AG09309 (cell line): ENCODE measurements around the gene NCKAP1.

ENCODE experiments used
- DNase-seq: peaks from one replicate; pipeline ENCODE4 v3.0.0-alpha.2; 2010; ENCODE audit warnings: low read depth
- H3K4me3 ChIP-seq: 2 replicates; pipeline ENCODE4 v1.5.1; 2011; ENCODE audit warnings: mild to moderate bottlenecking, low read depth, low read length, moderate library complexity; ENCODE audit not compliant: control insufficient read depth
- CTCF ChIP-seq: IDR thresholded peaks from 2 replicates; pipeline ENCODE4 v1.5.1; 2011; ENCODE audit warnings: mild to moderate bottlenecking, low read depth, low read length, inconsistent platforms; ENCODE audit not compliant: insufficient read depth, control insufficient read depth; ENCODE audit errors: missing control alignments

NCKAP1 gene

GRCh38 chr2:182941919-182942318, 96.3 kb downstream of the NCKAP1 start:
- TF ChIP-seq CTCF, result no peak
- H3K4me3 ChIP-seq, result no peak overlapping the region
- DNase-seq, result no peak

- no peak overlapping the region for H3K4me3 ChIP-seq
- no peak for DNase-seq
- TF ChIP-seq CTCF, result no peak
Observed at GRCh38 chr2:182941121-182941722, 97.0 kb downstream of the NCKAP1 start.

GRCh38 chr2:182937870-182938269, 100.4 kb downstream of the NCKAP1 start:
- H3K4me3 ChIP-seq, result no peak overlapping the region
- no peak for DNase-seq
- TF ChIP-seq CTCF, result no peak

- DNase-seq, result no peak
- no peak for TF ChIP-seq CTCF
Observed at GRCh38 chr2:182933629-182934028, 104.6 kb downstream of the NCKAP1 start.

GRCh38 chr2:182929972-182930371, 108.3 kb downstream of the NCKAP1 start:
- DNase-seq, result no peak
- no peak overlapping the region for H3K4me3 ChIP-seq
- no peak for TF ChIP-seq CTCF

More at GRCh38 chr2:182933629-182934028, 104.6 kb downstream of the NCKAP1 start:
- H3K4me3 ChIP-seq, result no peak overlapping the region

GRCh38 chr2:182924306-182924705, 114.0 kb downstream of the NCKAP1 start:
- DNase-seq, result peak; percentile 13
- no peak overlapping the region for H3K4me3 ChIP-seq
- no peak for TF ChIP-seq CTCF
